SU-DHL-6 (cell line): ENCODE data around the gene PPP1R13B.

Experiments
- EZH2phosphoT487 ChIP-seq: fragments of 200-600 bp; sonication (generic), shearing (Covaris generic); conservative IDR thresholded peaks from 2 replicates; pipeline ENCODE4 v1.6.1; 2018; ENCODE audit warnings: mild to moderate bottlenecking, antibody characterized with exemption, low read length, moderate library complexity, mixed read lengths
- TF ChIP-seq, protein P1 (sequence below): fragments of 200-600 bp; sonication (generic); IDR thresholded peaks from one replicate; pipeline ENCODE4 v1.5.1; 2017; ENCODE audit warnings: antibody characterized with exemption, mild to moderate bottlenecking, low read length, moderate library complexity; ENCODE audit not compliant: insufficient read depth, poor library complexity, severe bottlenecking

DNA sequence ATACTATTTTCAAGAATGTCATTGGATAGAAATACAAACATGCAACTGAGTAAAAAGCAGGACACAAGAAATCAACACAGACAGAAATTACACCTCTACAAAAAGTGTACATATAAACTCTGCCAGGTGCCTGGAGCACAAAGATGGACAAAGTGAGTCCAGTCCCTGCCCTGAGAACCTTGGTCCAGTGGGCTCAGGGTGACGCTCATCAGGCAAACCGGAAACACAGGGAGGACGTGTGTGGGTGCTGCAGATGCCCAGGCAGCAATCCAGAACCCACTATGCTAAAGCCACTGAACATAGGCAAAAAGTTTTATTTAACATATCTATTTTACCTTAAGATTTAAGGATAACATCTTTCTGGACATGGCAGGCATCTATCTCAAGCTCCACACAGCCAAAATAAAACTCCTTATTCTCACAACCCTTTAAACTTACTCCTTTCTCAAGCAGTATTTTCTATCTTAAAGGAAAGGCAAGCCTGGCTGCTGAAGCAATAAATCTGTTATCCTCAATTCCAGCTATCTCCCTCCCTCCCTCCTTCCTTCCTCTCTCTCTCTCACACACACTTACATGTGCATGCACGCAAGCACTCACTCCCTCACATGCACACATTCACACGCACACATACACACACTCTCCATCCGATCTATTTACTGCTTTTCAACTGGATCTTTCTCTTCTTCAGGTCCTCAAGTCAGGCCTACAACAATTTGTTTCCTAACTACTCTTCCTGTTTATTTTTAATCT lies 10.2 kb downstream of the PPP1R13B start:
- TF ChIP-seq, protein P1, sequence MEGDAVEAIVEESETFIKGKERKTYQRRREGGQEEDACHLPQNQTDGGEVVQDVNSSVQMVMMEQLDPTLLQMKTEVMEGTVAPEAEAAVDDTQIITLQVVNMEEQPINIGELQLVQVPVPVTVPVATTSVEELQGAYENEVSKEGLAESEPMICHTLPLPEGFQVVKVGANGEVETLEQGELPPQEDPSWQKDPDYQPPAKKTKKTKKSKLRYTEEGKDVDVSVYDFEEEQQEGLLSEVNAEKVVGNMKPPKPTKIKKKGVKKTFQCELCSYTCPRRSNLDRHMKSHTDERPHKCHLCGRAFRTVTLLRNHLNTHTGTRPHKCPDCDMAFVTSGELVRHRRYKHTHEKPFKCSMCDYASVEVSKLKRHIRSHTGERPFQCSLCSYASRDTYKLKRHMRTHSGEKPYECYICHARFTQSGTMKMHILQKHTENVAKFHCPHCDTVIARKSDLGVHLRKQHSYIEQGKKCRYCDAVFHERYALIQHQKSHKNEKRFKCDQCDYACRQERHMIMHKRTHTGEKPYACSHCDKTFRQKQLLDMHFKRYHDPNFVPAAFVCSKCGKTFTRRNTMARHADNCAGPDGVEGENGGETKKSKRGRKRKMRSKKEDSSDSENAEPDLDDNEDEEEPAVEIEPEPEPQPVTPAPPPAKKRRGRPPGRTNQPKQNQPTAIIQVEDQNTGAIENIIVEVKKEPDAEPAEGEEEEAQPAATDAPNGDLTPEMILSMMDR = no peak
- no peak for TF ChIP-seq EZH2phosphoT487
